ENCODE data around the gene FOXJ1.

The FOXJ1 gene

GRCh38 chr17:76151896-76152454 is 10.9 kb upstream of the FOXJ1 start:
- TF ChIP-seq, protein P1, sequence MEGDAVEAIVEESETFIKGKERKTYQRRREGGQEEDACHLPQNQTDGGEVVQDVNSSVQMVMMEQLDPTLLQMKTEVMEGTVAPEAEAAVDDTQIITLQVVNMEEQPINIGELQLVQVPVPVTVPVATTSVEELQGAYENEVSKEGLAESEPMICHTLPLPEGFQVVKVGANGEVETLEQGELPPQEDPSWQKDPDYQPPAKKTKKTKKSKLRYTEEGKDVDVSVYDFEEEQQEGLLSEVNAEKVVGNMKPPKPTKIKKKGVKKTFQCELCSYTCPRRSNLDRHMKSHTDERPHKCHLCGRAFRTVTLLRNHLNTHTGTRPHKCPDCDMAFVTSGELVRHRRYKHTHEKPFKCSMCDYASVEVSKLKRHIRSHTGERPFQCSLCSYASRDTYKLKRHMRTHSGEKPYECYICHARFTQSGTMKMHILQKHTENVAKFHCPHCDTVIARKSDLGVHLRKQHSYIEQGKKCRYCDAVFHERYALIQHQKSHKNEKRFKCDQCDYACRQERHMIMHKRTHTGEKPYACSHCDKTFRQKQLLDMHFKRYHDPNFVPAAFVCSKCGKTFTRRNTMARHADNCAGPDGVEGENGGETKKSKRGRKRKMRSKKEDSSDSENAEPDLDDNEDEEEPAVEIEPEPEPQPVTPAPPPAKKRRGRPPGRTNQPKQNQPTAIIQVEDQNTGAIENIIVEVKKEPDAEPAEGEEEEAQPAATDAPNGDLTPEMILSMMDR (IDR thresholded peaks at IDR 0.05; ENCODE audit: poor library complexity, severe bottlenecking) = no peak
- Histone ChIP-seq H3K4me3 (ENCODE audit: severe bottlenecking) (no peak overlapping the region), H3K27ac (ENCODE audit: poor library complexity, severe bottlenecking) (no peak overlapping the region), H3K4me1 (ENCODE audit: insufficient read depth, poor library complexity, severe bottlenecking) (no peaks in the 10 kb centered on the region), H3K36me3 (ENCODE audit: low read depth) (no peaks in the 10 kb centered on the region), H3K9me3 (ENCODE audit: severe bottlenecking) (no peaks in the 10 kb centered on the region), H3K27me3 (ENCODE audit: insufficient read depth, poor library complexity, severe bottlenecking) (no peaks in the 10 kb centered on the region)
- ATAC-seq (ENCODE audit: low read depth) (no peak), DNase-seq (ENCODE audit: low spot score) (no peak)

DNA sequence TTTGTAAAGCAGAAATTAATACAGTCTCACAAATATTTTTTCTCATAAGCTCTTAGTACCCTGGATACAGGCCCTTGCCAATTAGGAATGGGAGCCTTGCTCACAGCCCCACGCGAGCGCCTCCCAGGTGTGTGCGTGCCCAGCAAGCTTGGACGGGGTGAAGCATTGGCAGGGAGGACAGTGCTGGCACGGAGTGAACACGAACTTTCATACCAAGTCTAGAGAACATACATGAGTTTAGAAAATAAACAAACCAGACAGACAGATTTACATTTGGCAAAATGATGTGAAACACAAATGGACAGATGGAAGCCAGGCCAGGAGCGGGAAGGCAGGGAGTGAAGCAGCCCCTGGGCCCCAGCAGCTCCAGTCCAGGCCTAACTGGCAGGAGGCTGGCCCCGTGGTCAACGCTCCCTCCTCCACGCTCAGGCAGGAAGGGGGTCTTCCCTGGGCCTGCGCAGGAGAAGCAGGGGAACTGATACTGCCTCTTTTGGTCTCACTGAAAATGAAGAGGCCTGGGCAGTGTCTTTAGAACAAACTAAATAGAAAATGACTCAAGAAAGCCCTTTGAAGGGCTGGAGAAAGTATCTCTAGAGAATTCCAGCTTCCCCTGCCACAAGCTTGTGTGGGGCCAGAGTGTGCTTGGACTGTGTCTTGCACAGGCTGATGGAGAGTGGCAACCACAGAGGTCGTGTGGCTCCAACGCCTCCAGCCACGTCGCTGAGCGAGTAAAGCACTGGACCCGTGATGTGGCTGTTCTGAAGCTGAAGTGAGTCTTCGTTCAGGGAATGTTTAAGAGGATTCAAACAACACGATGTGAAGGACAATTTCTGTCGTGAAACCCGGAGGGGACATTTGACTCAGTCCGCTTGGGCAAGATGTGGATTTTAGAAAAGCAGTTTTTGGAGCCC is 9.9 kb upstream of the FOXJ1 start:
- Histone ChIP-seq H3K27me3 (ENCODE audit: insufficient read depth, poor library complexity, severe bottlenecking) (no peaks in the 10 kb centered on the region), H3K4me3 (ENCODE audit: severe bottlenecking) (no peak overlapping the region), H3K36me3 (ENCODE audit: low read depth) (no peaks in the 10 kb centered on the region), H3K4me1 (ENCODE audit: insufficient read depth, poor library complexity, severe bottlenecking) (no peaks in the 10 kb centered on the region), H3K27ac (ENCODE audit: poor library complexity, severe bottlenecking) (no peak overlapping the region), H3K9me3 (ENCODE audit: severe bottlenecking) (no peaks in the 10 kb centered on the region)
- TF ChIP-seq, protein P1 (IDR thresholded peaks at IDR 0.05; ENCODE audit: poor library complexity, severe bottlenecking) = no peak
- ATAC-seq (ENCODE audit: low read depth) (no peak), DNase-seq (ENCODE audit: low spot score) (no peak)

DNA sequence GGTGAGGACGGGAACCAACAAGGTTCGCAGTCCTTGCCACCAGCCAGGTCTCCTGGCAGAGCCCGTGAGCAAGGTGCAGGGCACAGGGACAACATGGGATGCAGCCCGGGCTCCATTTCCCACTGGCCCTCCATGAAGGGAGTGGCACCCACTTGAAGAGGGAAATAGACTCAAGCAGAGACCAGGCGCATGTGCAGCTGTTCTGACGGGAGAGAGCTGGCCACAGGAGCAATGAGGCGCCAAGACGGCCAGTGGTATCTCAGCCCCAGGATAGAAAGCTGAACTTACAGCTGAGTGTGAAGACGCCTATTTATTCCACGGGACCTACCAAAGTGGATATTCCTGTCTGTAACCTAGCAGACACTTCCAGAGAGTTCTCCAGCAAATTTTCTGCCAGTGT is 8.2 kb upstream of the FOXJ1 start:
- TF ChIP-seq, protein P1 (IDR thresholded peaks at IDR 0.05; ENCODE audit: poor library complexity, severe bottlenecking) = no peak
- H3K4me3 ChIP-seq (ENCODE audit: severe bottlenecking) = no peak overlapping the region
- no peak for DNase-seq (ENCODE audit: low spot score)

DNA sequence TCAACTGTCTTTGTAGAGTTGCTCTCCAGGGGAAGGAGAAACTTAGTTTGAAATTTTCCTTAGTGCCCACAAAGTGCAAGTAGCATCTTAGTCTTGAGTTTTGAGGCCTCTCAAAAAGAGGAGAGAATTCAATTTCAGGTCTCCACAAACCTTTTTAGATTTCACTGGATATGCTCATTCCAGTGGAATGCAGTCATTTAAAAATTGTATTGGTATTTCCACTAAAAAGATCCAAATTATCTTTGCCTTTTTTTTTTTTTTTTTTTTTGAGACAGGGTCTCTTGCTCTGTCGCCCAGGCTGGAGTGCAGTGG is 6.9 kb upstream of the FOXJ1 start:
- Histone ChIP-seq H3K4me3 (ENCODE audit: severe bottlenecking) (no peak overlapping the region), H3K27ac (ENCODE audit: poor library complexity, severe bottlenecking) (no peak overlapping the region), H3K36me3 (ENCODE audit: low read depth) (no peaks in the 10 kb centered on the region), H3K27me3 (ENCODE audit: insufficient read depth, poor library complexity, severe bottlenecking) (no peaks in the 10 kb centered on the region), H3K9me3 (ENCODE audit: severe bottlenecking) (no peaks in the 10 kb centered on the region), H3K4me1 (ENCODE audit: insufficient read depth, poor library complexity, severe bottlenecking) (no peaks in the 10 kb centered on the region)
- ATAC-seq (ENCODE audit: low read depth) (no peak), DNase-seq (ENCODE audit: low spot score) (no peak)
- TF ChIP-seq, protein P1 (IDR thresholded peaks at IDR 0.05; ENCODE audit: poor library complexity, severe bottlenecking) = peak; percentile 51

More for the DNA sequence above, 8.2 kb upstream of the FOXJ1 start:
- H3K9me3 ChIP-seq (ENCODE audit: severe bottlenecking) = no peaks in the 10 kb centered on the region
- H3K36me3 ChIP-seq (ENCODE audit: low read depth) = no peaks in the 10 kb centered on the region
- H3K27me3 ChIP-seq (ENCODE audit: insufficient read depth, poor library complexity, severe bottlenecking) = no peaks in the 10 kb centered on the region
- H3K4me1 ChIP-seq (ENCODE audit: insufficient read depth, poor library complexity, severe bottlenecking) = no peaks in the 10 kb centered on the region
- no peak for ATAC-seq (ENCODE audit: low read depth)
- no peak overlapping the region for H3K27ac ChIP-seq (ENCODE audit: poor library complexity, severe bottlenecking)

Measured in RWPE2 (cell line).